Measurements from ENCODE around the gene ENTPD8. TPM values are rescaled to one million over a fixed set of nuclear protein-coding genes. Genes with fewer than 3 reads are reported as not detected.

ENTPD8 gene
- total and polyA plus RNA-seq, 2 of the 13 experiments (the other 11 are each of a cell fraction or from before 2014, with no cell fraction given): 0.26 to 0.44 TPM

- Histone ChIP-seq H3K79me2 (ENCODE audit: insufficient read depth, low read length) (no peaks in the 10 kb centered on the region), H3K4me2 (ENCODE audit: low read depth, low read length) (no peak overlapping the region), H3K9me3 (ENCODE audit: low read length) (no peaks in the 10 kb centered on the region), H4K20me1 (ENCODE audit: insufficient read depth, low read length) (no peaks in the 10 kb centered on the region), H3K4me1 (ENCODE audit: insufficient read depth, low read length) (peaks cover 10% of the 10 kb centered on the region), H3K36me3 (replicated peaks in 1 of 2; ENCODE audit: control insufficient read depth in 1 of 2, insufficient read depth in 2 of 2, low read length in 2 of 2) (no peaks in the 10 kb centered on the region), H2AFZ (ENCODE audit: low read length) (no peak overlapping the region), H3K27ac (ENCODE audit: extremely low read length, insufficient read depth, low read length) (no peak overlapping the region), H3K27me3 (ENCODE audit: control insufficient read depth in 1 of 2, insufficient read depth in 2 of 2, low read length in 2 of 2) (peaks cover 0 to 4% of the 10 kb centered on the region in 2 experiments; a peak in 1 of 5 replicates), H3K9ac (ENCODE audit: insufficient read depth, low read depth, low read length) (no peak overlapping the region), H3K4me3 (replicated peaks in 1 of 3; ENCODE audit: insufficient read depth in 1 of 3, low read depth in 2 of 3, low read length in 3 of 3) (no peak overlapping the region)
- no peak for FAIRE-seq
- peak; percentile 6 for TF ChIP-seq HNRNPLL (IDR thresholded peaks at IDR 0.05; ENCODE audit: low read depth, low read length, poor library complexity, severe bottlenecking)
- no peak for TF ChIP-seq ZBTB34 (CRISPR knock-in tag; IDR thresholded peaks at IDR 0.05)
- TF ChIP-seq, protein P1, sequence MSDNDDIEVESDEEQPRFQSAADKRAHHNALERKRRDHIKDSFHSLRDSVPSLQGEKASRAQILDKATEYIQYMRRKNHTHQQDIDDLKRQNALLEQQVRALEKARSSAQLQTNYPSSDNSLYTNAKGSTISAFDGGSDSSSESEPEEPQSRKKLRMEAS (IDR thresholded peaks at IDR 0.05): 0 out of 2 replicates have a peak, but pooled peaks have one; percentile 5
- peak; percentile 30 for TF ChIP-seq AGO2 (optimal IDR thresholded peaks at IDR 0.05; ENCODE audit: low read depth, low read length)
- no peak for TF ChIP-seq MZF1 (CRISPR knock-in tag; IDR thresholded peaks at IDR 0.05; ENCODE audit: borderline replicate concordance)
- peak; percentile 21 for TF ChIP-seq AGO1 (IDR thresholded peaks at IDR 0.05; ENCODE audit: low read depth, low read length, poor library complexity, severe bottlenecking)
- TF ChIP-seq IRF2 (CRISPR knock-in tag; IDR thresholded peaks at IDR 0.05): no peak
- in situ Hi-C loops (cut with HindIII; ENCODE audit: extremely low pct_ligation_motif_present, low pct_unique_long_range_greater_than_20kb): no loop called here
- no peak for DNase-seq (ENCODE audit: low spot score)
- intact Hi-C loops (cut with micrococcal nuclease; ENCODE audit: unreplicated experiment): no loop called here
- ChIA-PET POLR2A (interaction anchor here (1.9 kb wide), 2 partner anchors 10 to 11 kb away, joined by 6 to 7 read pairs; partner anchors contain the start of gene ENTPD8), CTCF (ENCODE audit: low intra/inter-chr PET ratio, low total read pairs) (no interaction called here)
- 69% methylated on average over 4 of the region's 27 CpGs for WGBS (ENCODE audit: low lambda C conversion rate)
- no peak for ATAC-seq
- no TSS peak for BruUV-seq (replicated peaks)
Measured at GRCh38 chr9:137430723-137431415, 10.3 kb downstream of the ENTPD8 start.
